ENCODE data around the gene UHRF2.

GRCh38 chr9:6490863-6491262 is 77.9 kb downstream of the UHRF2 start:
- TF ChIP-seq, protein P1, sequence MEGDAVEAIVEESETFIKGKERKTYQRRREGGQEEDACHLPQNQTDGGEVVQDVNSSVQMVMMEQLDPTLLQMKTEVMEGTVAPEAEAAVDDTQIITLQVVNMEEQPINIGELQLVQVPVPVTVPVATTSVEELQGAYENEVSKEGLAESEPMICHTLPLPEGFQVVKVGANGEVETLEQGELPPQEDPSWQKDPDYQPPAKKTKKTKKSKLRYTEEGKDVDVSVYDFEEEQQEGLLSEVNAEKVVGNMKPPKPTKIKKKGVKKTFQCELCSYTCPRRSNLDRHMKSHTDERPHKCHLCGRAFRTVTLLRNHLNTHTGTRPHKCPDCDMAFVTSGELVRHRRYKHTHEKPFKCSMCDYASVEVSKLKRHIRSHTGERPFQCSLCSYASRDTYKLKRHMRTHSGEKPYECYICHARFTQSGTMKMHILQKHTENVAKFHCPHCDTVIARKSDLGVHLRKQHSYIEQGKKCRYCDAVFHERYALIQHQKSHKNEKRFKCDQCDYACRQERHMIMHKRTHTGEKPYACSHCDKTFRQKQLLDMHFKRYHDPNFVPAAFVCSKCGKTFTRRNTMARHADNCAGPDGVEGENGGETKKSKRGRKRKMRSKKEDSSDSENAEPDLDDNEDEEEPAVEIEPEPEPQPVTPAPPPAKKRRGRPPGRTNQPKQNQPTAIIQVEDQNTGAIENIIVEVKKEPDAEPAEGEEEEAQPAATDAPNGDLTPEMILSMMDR (IDR thresholded peaks at IDR 0.05): no peak
- TF ChIP-seq POLR2A (IDR thresholded peaks at IDR 0.05): no peak
- no peak for TF ChIP-seq EP300 (IDR thresholded peaks at IDR 0.05)

Measured in ovary (tissue), 3 donors.